ENCODE measurements around the gene TESK2.

TESK2 gene

GRCh38 chr1:45407629-45408287 lies 83.2 kb downstream of the TESK2 start:
- Histone ChIP-seq H3K36me3 (ENCODE audit: insufficient read depth, insufficient read length, low read length) (no peaks in the 10 kb centered on the region), H3K27me3 (ENCODE audit: insufficient read depth, insufficient read length) (no peaks in the 10 kb centered on the region), H3K4me3 (ENCODE audit: insufficient read length, low read depth) (no peak overlapping the region), H3K9ac (ENCODE audit: insufficient read length, low read depth) (no peak overlapping the region), H3K9me3 (ENCODE audit: insufficient read depth, low read length) (no peaks in the 10 kb centered on the region), H3K4me1 (ENCODE audit: insufficient read depth, insufficient read length) (no peaks in the 10 kb centered on the region)
- DNase-seq (ENCODE audit: low read depth, low spot score): no peak
- no peak for TF ChIP-seq SUZ12 (IDR thresholded peaks at IDR 0.05; ENCODE audit: extremely low read depth, insufficient read depth, insufficient read length)
- TF ChIP-seq ZNF274 (IDR thresholded peaks at IDR 0.05; ENCODE audit: low read depth, low read length): no peak
- TF ChIP-seq YY1 (IDR thresholded peaks at IDR 0.05; ENCODE audit: insufficient read depth, insufficient read length): no peak

GRCh38 chr1:45405636-45406035 lies 85.3 kb downstream of the TESK2 start:
- no peaks in the 10 kb centered on the region for H3K36me3 ChIP-seq (ENCODE audit: insufficient read depth, insufficient read length, low read length)
- H3K27me3 ChIP-seq (ENCODE audit: insufficient read depth, insufficient read length): no peaks in the 10 kb centered on the region
- no peaks in the 10 kb centered on the region for H3K9me3 ChIP-seq (ENCODE audit: insufficient read depth, low read length)
- H3K9ac ChIP-seq (ENCODE audit: insufficient read length, low read depth): no peak overlapping the region
- no peak overlapping the region for H3K4me3 ChIP-seq (ENCODE audit: insufficient read length, low read depth)
- TF ChIP-seq YY1 (IDR thresholded peaks at IDR 0.05; ENCODE audit: insufficient read depth, insufficient read length) (no peak), SUZ12 (IDR thresholded peaks at IDR 0.05; ENCODE audit: extremely low read depth, insufficient read depth, insufficient read length) (no peak), ZNF274 (IDR thresholded peaks at IDR 0.05; ENCODE audit: low read depth, low read length) (no peak)
- DNase-seq (ENCODE audit: low read depth, low spot score): no peak
- no peaks in the 10 kb centered on the region for H3K4me1 ChIP-seq (ENCODE audit: insufficient read depth, insufficient read length)

- DNase-seq (ENCODE audit: low read depth, low spot score): no peak
- H3K9ac ChIP-seq (ENCODE audit: insufficient read length, low read depth): no peak overlapping the region
- TF ChIP-seq SUZ12 (IDR thresholded peaks at IDR 0.05; ENCODE audit: extremely low read depth, insufficient read depth, insufficient read length): no peak
- no peak for TF ChIP-seq ZNF274 (IDR thresholded peaks at IDR 0.05; ENCODE audit: low read depth, low read length)
- no peak for TF ChIP-seq YY1 (IDR thresholded peaks at IDR 0.05; ENCODE audit: insufficient read depth, insufficient read length)
- no peaks in the 10 kb centered on the region for H3K4me1 ChIP-seq (ENCODE audit: insufficient read depth, insufficient read length)
- no peaks in the 10 kb centered on the region for H3K36me3 ChIP-seq (ENCODE audit: insufficient read depth, insufficient read length, low read length)
- no peak overlapping the region for H3K4me3 ChIP-seq (ENCODE audit: insufficient read length, low read depth)
- H3K9me3 ChIP-seq (ENCODE audit: insufficient read depth, low read length): no peaks in the 10 kb centered on the region
- H3K27me3 ChIP-seq (ENCODE audit: insufficient read depth, insufficient read length): no peaks in the 10 kb centered on the region
These were observed 87.2 kb downstream of the TESK2 start for GRCh38 chr1:45403718-45404117.

GRCh38 chr1:45403298-45403697 lies 87.7 kb downstream of the TESK2 start:
- H3K9me3 ChIP-seq (ENCODE audit: insufficient read depth, low read length): no peaks in the 10 kb centered on the region
- TF ChIP-seq YY1 (IDR thresholded peaks at IDR 0.05; ENCODE audit: insufficient read depth, insufficient read length): no peak
- no peak for TF ChIP-seq SUZ12 (IDR thresholded peaks at IDR 0.05; ENCODE audit: extremely low read depth, insufficient read depth, insufficient read length)
- TF ChIP-seq ZNF274 (IDR thresholded peaks at IDR 0.05; ENCODE audit: low read depth, low read length): no peak
- no peak overlapping the region for H3K9ac ChIP-seq (ENCODE audit: insufficient read length, low read depth)
- H3K27me3 ChIP-seq (ENCODE audit: insufficient read depth, insufficient read length): no peaks in the 10 kb centered on the region
- no peaks in the 10 kb centered on the region for H3K4me1 ChIP-seq (ENCODE audit: insufficient read depth, insufficient read length)
- H3K36me3 ChIP-seq (ENCODE audit: insufficient read depth, insufficient read length, low read length): no peaks in the 10 kb centered on the region
- no peak overlapping the region for H3K4me3 ChIP-seq (ENCODE audit: insufficient read length, low read depth)
- no peak for DNase-seq (ENCODE audit: low read depth, low spot score)

DNA sequence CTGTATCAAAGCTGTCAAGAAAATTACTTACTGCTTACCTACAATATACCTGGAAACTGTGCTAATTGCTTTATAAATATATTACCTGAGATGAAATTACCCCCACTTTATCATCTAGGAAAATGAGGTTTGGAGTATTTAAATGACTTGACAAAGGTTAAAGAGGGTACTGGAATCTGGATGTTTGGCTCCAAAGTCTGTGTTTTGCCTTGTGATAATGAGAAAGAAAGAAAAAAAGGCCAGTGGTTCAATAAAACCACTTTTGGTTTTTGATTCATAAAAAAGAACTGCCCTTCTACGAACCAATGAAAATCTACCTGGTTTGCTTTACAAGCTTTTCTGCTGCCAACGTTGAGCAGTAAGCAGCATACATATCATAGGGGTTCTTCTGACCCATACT lies 89.4 kb downstream of the TESK2 start:
- no peaks in the 10 kb centered on the region for H3K9me3 ChIP-seq (ENCODE audit: insufficient read depth, low read length)
- no peaks in the 10 kb centered on the region for H3K4me1 ChIP-seq (ENCODE audit: insufficient read depth, insufficient read length)
- no peak overlapping the region for H3K4me3 ChIP-seq (ENCODE audit: insufficient read length, low read depth)
- no peak for TF ChIP-seq ZNF274 (IDR thresholded peaks at IDR 0.05; ENCODE audit: low read depth, low read length)
- TF ChIP-seq YY1 (IDR thresholded peaks at IDR 0.05; ENCODE audit: insufficient read depth, insufficient read length): no peak
- no peak for TF ChIP-seq SUZ12 (IDR thresholded peaks at IDR 0.05; ENCODE audit: extremely low read depth, insufficient read depth, insufficient read length)
- DNase-seq (ENCODE audit: low read depth, low spot score): no peak
- no peaks in the 10 kb centered on the region for H3K36me3 ChIP-seq (ENCODE audit: insufficient read depth, insufficient read length, low read length)
- no peaks in the 10 kb centered on the region for H3K27me3 ChIP-seq (ENCODE audit: insufficient read depth, insufficient read length)
- no peak overlapping the region for H3K9ac ChIP-seq (ENCODE audit: insufficient read length, low read depth)

DNA sequence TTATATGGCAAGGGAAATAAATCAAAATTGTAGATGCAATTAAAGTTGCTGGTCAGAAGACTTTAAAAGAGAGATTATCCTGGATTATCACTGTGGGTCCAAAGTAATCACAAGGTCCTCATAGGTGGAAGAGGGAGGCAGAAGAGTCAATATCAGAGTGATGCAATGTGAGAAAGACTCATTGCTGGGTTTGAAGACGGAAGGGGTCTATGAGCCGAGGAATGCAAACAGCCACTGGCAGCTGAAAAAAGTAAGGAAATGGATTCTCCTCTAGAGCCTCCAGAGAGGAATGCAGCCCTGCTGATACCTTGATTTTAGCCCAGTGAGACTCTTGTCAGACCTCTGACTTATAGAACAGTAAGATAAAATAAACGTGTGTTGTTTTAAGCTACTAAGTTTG lies 90.9 kb downstream of the TESK2 start:
- H3K4me3 ChIP-seq (ENCODE audit: insufficient read length, low read depth): no peak overlapping the region
- H3K27me3 ChIP-seq (ENCODE audit: insufficient read depth, insufficient read length): no peaks in the 10 kb centered on the region
- H3K4me1 ChIP-seq (ENCODE audit: insufficient read depth, insufficient read length): no peaks in the 10 kb centered on the region
- peak; percentile 54 for DNase-seq (ENCODE audit: low read depth, low spot score)
- no peaks in the 10 kb centered on the region for H3K36me3 ChIP-seq (ENCODE audit: insufficient read depth, insufficient read length, low read length)
- no peaks in the 10 kb centered on the region for H3K9me3 ChIP-seq (ENCODE audit: insufficient read depth, low read length)
- TF ChIP-seq SUZ12 (IDR thresholded peaks at IDR 0.05; ENCODE audit: extremely low read depth, insufficient read depth, insufficient read length) (no peak), ZNF274 (IDR thresholded peaks at IDR 0.05; ENCODE audit: low read depth, low read length) (no peak), YY1 (IDR thresholded peaks at IDR 0.05; ENCODE audit: insufficient read depth, insufficient read length) (no peak)
- H3K9ac ChIP-seq (ENCODE audit: insufficient read length, low read depth): no peak overlapping the region

DNA sequence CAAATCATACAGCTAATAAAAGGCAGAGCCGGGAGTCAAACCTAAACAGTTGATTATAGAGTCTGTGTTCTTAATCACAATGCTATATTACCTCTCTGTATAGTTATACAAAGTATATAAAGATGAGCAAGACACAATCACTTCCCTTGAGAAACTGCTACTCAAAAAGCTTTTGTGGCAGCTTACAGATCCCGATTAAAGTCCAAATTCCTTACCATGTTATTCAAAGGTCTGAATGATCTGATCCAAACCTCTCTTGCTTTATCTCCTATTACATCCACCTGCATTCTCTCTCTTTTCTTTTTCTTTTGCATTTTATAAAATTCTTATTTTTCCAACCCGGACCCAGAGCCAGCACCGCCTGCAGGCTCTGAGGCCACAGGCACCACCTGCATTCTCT lies 93.7 kb downstream of the TESK2 start:
- DNase-seq (ENCODE audit: low read depth, low spot score): no peak
- TF ChIP-seq YY1 (IDR thresholded peaks at IDR 0.05; ENCODE audit: insufficient read depth, insufficient read length) (no peak), ZNF274 (IDR thresholded peaks at IDR 0.05; ENCODE audit: low read depth, low read length) (no peak), SUZ12 (IDR thresholded peaks at IDR 0.05; ENCODE audit: extremely low read depth, insufficient read depth, insufficient read length) (no peak)
- H3K9me3 ChIP-seq (ENCODE audit: insufficient read depth, low read length): no peaks in the 10 kb centered on the region
- no peak overlapping the region for H3K4me3 ChIP-seq (ENCODE audit: insufficient read length, low read depth)
- H3K9ac ChIP-seq (ENCODE audit: insufficient read length, low read depth): no peak overlapping the region
- no peaks in the 10 kb centered on the region for H3K27me3 ChIP-seq (ENCODE audit: insufficient read depth, insufficient read length)
- H3K4me1 ChIP-seq (ENCODE audit: insufficient read depth, insufficient read length): peaks cover 2% of the 10 kb centered on the region
- no peaks in the 10 kb centered on the region for H3K36me3 ChIP-seq (ENCODE audit: insufficient read depth, insufficient read length, low read length)
